PFSK-1 (cell line): ENCODE measurements around the gene DIAPH2.

Experiments
- FOXP2 ChIP-seq: optimal IDR thresholded peaks from 2 replicates; pipeline ENCODE3; 2011; ENCODE audit warnings: borderline replicate concordance, control low read depth, inconsistent platforms; ENCODE audit not compliant: insufficient read depth; ENCODE audit errors: extremely low read length, extremely low read depth
- POLR2AphosphoS5 ChIP-seq: IDR thresholded peaks from 2 replicates; pipeline ENCODE4 v1.6.1; 2012; ENCODE audit warnings: low read depth, mild to moderate bottlenecking, control low read depth, low read length, moderate library complexity
- SIN3A ChIP-seq: IDR thresholded peaks from 2 replicates; pipeline ENCODE4 v1.6.1; 2012; ENCODE audit warnings: mild to moderate bottlenecking, low read length, moderate library complexity, borderline replicate concordance; ENCODE audit not compliant: insufficient read depth
- TAF1 ChIP-seq: IDR thresholded peaks from 2 replicates; pipeline ENCODE4 v1.6.1; 2012; ENCODE audit warnings: low read length, control low read depth, borderline replicate concordance; ENCODE audit not compliant: insufficient read depth
- TF ChIP-seq, protein P1 (sequence below), 2 experiments: IDR thresholded peaks; 2 replicates each; pipeline versions ENCODE4 v1.6.1 to v1.8.0; 2011 to 2012; ENCODE audit warnings: low read depth in 2 of 2, low read length in 2 of 2, control low read depth in 1 of 2, inconsistent platforms in 1 of 2, mild to moderate bottlenecking in 1 of 2, moderate library complexity in 1 of 2; ENCODE audit not compliant: insufficient read depth in 1 of 2

The DIAPH2 gene

DNA sequence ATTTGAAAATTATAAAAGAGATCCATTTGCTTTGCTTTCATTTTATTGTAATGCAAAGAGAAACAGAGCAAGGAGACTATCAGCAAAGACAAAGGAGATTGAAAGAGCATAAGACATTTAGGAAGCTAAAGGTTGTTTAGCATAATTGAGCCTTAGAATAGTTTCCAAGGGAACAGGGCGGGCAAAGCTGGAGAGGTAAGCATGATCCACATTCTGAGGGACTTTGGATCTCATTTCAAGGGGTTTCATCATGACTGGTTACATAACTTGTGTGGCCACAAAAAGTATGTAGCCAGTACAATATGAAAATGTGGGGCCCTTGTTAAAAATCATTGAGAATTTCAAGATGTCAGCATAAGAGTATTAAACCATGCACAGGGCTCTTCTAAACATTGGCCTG is 605.6 kb downstream of the DIAPH2 start:
- TF ChIP-seq SIN3A (no peak), FOXP2 (no peak), POLR2AphosphoS5 (no peak), TAF1 (no peak)
- TF ChIP-seq, protein P1, sequence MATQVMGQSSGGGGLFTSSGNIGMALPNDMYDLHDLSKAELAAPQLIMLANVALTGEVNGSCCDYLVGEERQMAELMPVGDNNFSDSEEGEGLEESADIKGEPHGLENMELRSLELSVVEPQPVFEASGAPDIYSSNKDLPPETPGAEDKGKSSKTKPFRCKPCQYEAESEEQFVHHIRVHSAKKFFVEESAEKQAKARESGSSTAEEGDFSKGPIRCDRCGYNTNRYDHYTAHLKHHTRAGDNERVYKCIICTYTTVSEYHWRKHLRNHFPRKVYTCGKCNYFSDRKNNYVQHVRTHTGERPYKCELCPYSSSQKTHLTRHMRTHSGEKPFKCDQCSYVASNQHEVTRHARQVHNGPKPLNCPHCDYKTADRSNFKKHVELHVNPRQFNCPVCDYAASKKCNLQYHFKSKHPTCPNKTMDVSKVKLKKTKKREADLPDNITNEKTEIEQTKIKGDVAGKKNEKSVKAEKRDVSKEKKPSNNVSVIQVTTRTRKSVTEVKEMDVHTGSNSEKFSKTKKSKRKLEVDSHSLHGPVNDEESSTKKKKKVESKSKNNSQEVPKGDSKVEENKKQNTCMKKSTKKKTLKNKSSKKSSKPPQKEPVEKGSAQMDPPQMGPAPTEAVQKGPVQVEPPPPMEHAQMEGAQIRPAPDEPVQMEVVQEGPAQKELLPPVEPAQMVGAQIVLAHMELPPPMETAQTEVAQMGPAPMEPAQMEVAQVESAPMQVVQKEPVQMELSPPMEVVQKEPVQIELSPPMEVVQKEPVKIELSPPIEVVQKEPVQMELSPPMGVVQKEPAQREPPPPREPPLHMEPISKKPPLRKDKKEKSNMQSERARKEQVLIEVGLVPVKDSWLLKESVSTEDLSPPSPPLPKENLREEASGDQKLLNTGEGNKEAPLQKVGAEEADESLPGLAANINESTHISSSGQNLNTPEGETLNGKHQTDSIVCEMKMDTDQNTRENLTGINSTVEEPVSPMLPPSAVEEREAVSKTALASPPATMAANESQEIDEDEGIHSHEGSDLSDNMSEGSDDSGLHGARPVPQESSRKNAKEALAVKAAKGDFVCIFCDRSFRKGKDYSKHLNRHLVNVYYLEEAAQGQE (IDR thresholded peaks at IDR 0.05; ENCODE audit: insufficient read depth in 1 of 2, low read depth in 2 of 2, low read length in 2 of 2) = no peak

DNA sequence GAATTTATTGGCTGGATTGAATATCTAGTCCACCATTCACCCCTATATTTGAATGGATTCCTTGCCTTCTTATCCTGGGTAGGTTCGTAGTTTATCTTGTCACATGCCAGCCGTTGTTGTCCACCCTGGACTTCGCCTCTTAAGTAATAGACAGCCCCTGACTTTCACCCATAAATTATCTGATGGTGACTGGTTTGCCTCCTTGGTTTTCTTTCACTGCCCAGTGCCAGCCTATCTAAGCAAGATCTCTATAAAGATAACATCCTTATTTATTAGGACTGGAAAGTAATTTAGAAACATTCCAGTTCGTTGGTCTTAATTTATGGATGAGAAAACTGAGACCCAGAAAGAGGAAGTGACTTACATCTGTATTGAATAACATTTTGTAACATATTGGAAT is 609.4 kb downstream of the DIAPH2 start:
- no peak for TF ChIP-seq POLR2AphosphoS5
- no peak for TF ChIP-seq SIN3A
- TF ChIP-seq FOXP2 = no peak

- TF ChIP-seq POLR2AphosphoS5 = no peak
- TF ChIP-seq TAF1 = no peak
- TF ChIP-seq SIN3A = no peak
- no peak for TF ChIP-seq FOXP2
- TF ChIP-seq, protein P1 (IDR thresholded peaks at IDR 0.05; ENCODE audit: insufficient read depth in 1 of 2, low read depth in 2 of 2, low read length in 2 of 2) = no peak
Observed at GRCh38 chrX:97295954-97296353, 611.3 kb downstream of the DIAPH2 start.

DNA sequence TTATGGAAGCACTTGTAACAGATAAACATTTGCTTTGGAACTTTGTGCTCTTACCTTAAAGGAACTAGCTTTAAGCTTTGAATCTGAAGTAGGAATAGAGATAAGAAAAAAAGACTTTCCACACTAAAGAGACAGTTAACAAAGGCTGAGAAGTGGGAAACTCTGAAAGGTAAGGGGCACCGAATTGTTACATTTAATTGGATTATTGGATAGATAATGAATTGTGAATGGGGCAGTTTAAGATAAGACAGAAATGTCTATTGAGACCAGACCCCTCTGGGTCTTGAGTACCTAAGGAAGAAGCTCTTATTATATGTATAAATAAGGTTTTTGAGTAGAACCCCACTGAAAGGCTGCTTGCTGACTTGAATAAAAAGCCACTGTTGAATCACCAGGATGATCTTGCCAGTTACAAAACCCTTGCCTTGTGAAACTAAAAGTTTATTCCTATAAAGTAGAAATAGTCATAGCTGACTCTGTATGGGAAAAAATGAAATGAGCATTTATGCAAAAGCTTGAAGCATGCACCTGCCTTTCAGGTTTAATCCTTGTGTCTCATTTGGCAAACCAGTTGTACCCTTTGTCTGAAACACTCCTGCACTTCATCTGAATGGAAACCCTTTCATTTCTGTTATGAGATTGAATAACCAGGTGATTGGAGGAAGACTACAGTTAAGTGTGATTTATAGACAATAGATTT is 622.3 kb downstream of the DIAPH2 start:
- TF ChIP-seq SIN3A = no peak
- TF ChIP-seq FOXP2 = no peak
- TF ChIP-seq, protein P1 (IDR thresholded peaks at IDR 0.05; ENCODE audit: insufficient read depth in 1 of 2, low read depth in 2 of 2, low read length in 2 of 2) = no peak
- no peak for TF ChIP-seq TAF1
- no peak for TF ChIP-seq POLR2AphosphoS5

- TF ChIP-seq POLR2AphosphoS5 (no peak), TAF1 (no peak), FOXP2 (no peak), SIN3A (no peak)
- TF ChIP-seq, protein P1 (IDR thresholded peaks at IDR 0.05; ENCODE audit: insufficient read depth in 1 of 2, low read depth in 2 of 2, low read length in 2 of 2) = no peak
Observed at GRCh38 chrX:97308171-97308570, 623.5 kb downstream of the DIAPH2 start.
